KOPT-K1 (cell line): ENCODE results near the gene ST8SIA4.

Source experiments
- H3K27ac ChIP-seq: fragments of 200-600 bp; sonication (generic); 2 replicates; pipeline ENCODE4 v1.5.1; 2016; ENCODE audit warnings: antibody characterized with exemption, mild to moderate bottlenecking, low read depth, low read length; ENCODE audit not compliant: poor library complexity, severe bottlenecking
- H3K36me3 ChIP-seq: fragments of 200-600 bp; sonication (generic); 2 replicates; pipeline ENCODE4 v1.5.1; 2017; ENCODE audit warnings: antibody characterized with exemption, mild to moderate bottlenecking, low read length, moderate library complexity; ENCODE audit not compliant: insufficient read depth
- H3K9me3 ChIP-seq: fragments of 200-600 bp; sonication (generic); 2 replicates; pipeline ENCODE4 v1.5.1; 2017; ENCODE audit warnings: antibody characterized with exemption, low read length, mild to moderate bottlenecking; ENCODE audit not compliant: insufficient read depth, poor library complexity, severe bottlenecking

The ST8SIA4 gene

DNA sequence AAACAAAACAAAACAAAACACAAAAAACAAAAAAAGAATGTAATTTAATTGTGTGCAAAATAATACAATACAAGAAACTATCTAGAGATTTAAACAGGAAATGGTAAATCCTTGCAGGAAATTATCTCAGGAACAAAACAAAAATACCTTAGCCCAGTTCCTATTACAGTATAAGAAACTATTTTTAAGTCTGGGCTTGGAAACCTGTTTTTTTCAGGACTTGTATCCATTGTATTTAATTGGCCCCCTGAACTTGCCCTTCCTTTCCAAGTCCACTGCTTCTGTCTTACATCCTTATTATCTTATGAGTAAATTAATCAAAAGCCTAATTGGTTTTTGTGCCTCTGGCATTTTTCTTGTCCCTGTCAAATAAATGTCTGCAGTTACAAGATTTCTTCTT, 48.5 kb downstream of the ST8SIA4 start:
- Histone ChIP-seq H3K36me3 (peaks cover 53% of the 10 kb centered on the region), H3K9me3 (no peaks in the 10 kb centered on the region), H3K27ac (no peak overlapping the region)

DNA sequence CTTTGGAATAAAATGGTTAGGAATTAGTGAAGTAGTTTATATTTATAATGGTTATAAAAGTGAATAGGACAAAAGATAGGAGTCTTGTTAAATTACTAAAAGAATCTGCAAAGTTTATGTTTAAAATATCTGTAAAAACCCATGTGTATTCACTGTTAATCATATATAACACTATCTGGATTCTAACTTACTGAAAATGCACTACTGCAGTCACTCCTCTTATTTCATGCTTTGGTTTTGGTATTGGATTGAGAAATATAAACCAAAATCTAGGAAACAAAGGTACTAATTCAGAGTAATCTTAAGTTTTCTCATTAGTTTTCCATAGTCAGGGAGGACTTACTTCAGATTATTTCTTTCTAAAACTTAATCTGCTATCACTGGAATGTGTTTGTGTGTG, 49.5 kb downstream of the ST8SIA4 start:
- Histone ChIP-seq H3K9me3 (no peaks in the 10 kb centered on the region), H3K27ac (peak overlapping the region; percentile 48), H3K36me3 (peaks cover 61% of the 10 kb centered on the region)

DNA sequence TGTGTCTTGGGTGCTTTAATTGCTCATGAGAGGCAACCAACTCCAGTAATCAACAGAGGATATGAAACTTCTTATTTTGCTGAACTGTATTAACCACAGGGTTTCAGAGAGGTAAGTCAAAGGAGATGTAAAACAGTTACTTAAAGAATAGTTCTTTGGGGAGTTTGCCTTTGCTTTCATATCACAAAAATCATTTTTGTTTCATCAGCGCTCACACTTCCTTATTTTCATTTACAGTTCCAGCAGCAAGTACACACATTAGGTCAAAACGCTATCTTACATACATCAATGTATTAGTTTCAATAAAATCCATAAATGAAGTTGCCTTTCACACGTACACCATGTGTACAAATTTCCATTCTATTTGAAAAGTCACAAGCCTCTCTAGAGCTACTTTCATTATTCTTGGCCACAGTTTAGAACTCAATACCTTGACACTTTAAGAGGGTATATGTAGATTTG, 50.1 kb downstream of the ST8SIA4 start:
- no peaks in the 10 kb centered on the region for H3K9me3 ChIP-seq
- peak overlapping the region; percentile 48 for H3K27ac ChIP-seq
- H3K36me3 ChIP-seq = peaks cover 61% of the 10 kb centered on the region

DNA sequence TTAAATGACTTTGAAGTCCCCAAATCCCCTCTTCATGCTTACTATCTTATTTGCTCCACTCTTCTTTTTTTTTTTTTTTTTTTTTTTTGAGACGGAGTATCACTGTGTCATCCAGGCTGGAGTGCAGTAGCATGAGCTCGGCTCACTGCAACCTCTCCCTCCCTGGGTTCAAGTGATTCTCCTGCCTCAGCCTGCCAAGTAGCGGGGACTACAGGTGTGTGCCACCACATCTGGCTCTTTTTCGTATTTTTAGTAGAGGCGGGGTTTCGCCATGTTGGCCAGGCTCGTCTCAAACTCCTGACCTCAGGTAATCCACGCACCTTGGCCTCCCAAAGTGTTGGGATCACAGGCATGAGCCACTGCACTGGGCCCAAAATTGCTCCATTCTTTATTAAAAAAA, 51.0 kb downstream of the ST8SIA4 start:
- Histone ChIP-seq H3K36me3 (peaks cover 68% of the 10 kb centered on the region), H3K9me3 (no peaks in the 10 kb centered on the region), H3K27ac (peak overlapping the region; percentile 48)

DNA sequence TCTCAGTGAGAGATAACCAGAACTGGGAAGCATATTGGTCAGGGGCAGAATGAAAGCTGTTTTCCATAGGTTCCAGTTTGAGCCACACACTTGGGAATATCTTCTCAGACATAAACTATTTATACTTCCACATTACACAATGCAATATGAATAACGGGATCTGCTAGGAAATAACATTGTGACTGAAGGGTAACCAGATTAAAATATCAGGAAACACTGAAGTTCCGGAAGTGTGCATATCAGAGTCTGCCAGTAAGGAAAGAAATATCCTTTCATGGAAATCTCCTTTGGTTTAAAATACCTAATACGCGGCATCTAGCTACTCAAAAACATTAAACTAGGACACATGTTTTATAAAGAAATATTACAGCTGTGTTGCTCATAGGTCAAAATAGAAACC, 56.3 kb downstream of the ST8SIA4 start:
- Histone ChIP-seq H3K36me3 (peaks cover 51% of the 10 kb centered on the region), H3K9me3 (no peaks in the 10 kb centered on the region), H3K27ac (no peak overlapping the region)

DNA sequence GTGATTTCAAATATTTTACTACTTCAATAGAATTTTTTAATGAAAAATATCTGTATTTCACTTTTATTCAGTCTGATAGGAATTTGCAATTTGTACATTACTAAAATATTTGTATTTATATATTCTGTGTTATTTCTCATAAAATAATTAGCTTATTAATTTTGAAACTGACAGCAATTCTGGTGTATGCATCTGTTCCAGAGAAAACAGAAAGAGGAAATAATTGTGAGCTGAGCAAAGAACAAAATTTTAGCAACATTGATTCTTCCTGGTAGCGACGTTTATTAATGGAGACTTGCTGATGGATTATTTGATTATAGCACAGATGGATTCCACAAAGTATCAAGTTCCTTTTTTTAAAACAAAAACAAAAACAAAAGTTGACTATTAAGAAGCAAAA, 61.0 kb downstream of the ST8SIA4 start:
- Histone ChIP-seq H3K27ac (peak overlapping the region; percentile 56), H3K36me3 (peaks cover 45% of the 10 kb centered on the region), H3K9me3 (no peaks in the 10 kb centered on the region)

DNA sequence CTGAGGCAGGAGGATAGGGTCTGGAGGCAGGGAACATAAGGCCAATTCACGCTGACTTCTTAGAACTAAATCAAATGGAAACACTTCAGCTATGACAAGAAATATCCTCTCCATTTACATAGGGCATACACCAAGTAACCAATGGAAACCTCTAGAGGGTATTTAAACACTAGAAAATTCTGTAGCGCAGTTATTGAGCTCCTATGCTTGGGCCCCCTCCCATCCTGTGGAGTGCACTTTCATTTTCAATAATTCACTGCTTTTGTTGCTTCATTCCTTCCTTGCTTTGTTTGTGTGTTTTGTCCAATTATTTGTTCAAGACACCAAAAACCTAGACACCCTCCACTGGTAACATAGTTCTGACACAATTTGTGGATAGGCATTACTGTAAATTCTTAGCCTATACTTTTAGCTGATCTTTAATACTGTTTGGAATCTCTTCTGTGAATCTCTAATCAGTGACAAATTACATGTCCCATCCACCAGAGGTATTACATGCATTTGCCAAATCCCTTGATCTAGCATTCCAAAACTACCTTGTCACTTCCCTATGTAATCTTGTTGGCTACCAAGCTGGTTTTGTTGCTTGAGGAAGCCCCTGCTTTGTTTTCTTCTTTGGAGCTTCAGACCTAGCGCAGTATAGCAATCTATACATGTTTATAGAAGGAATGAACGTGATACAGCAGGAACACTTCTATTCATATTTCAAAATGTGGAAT, 61.6 kb downstream of the ST8SIA4 start:
- H3K9me3 ChIP-seq = no peaks in the 10 kb centered on the region
- peak overlapping the region; percentile 56 for H3K27ac ChIP-seq
- H3K36me3 ChIP-seq = peaks cover 44% of the 10 kb centered on the region

DNA sequence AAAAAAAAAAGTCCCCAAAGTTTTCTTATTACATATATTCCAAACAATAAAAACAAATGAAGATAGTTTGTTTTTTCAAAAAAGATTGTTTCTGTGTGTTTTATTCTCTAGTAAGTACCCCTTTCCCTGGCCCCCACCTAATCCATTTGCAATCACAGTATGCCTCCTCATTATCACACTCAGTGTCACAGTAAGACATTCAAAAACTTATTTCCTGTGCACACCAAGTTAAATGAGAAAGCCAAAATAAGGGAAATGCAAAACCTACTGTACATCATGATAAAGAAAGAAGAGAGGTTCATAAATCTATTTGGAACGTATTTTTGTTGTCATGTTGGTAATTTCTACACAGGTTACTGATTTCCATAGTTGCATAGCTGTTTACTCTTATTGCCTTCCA, 62.3 kb downstream of the ST8SIA4 start:
- Histone ChIP-seq H3K27ac (peak overlapping the region; percentile 56), H3K9me3 (no peaks in the 10 kb centered on the region), H3K36me3 (peaks cover 44% of the 10 kb centered on the region)

DNA sequence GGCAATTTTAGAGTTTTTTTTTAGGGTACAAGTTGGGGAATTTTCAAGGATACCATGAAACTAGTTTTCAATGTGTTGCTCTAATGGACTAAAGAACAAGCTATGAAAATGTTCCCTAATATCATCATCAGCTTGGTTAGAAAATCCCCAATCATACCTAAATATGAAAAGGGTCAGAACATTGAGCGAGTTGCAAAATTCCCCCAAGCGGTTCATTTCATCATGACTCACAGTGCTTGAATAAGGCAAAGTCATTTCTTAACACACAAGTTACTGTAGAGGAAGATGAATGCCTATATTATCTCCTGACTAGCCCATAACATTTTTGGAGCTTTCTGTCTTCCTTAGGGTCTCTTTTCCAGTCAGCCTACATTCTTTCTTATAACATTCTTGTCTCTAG, 62.7 kb downstream of the ST8SIA4 start:
- peaks cover 43% of the 10 kb centered on the region for H3K36me3 ChIP-seq
- H3K9me3 ChIP-seq = no peaks in the 10 kb centered on the region

DNA sequence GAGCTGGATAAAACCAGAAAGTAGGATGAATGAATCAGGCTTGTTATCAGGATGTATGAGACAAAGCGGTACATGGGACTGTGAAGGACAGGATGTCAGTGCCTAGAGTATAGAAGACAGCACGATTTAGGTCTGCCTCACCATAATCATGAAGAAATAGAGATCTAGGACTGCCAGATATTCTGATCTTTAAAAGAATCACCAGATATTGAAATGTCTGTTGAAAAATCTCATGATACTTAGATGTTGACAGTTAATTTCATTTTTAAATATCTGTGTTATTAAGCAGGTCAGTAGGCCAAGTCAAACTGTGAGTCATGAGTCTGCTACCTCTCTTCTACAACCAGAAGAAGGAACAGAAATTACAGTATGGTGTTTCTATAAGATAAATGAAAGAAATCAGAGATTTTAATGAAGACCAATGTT, 65.0 kb downstream of the ST8SIA4 start:
- H3K36me3 ChIP-seq = peaks cover 46% of the 10 kb centered on the region
- no peak overlapping the region for H3K27ac ChIP-seq
- H3K9me3 ChIP-seq = no peaks in the 10 kb centered on the region

More for the DNA sequence above, 62.7 kb downstream of the ST8SIA4 start:
- no peak overlapping the region for H3K27ac ChIP-seq

DNA sequence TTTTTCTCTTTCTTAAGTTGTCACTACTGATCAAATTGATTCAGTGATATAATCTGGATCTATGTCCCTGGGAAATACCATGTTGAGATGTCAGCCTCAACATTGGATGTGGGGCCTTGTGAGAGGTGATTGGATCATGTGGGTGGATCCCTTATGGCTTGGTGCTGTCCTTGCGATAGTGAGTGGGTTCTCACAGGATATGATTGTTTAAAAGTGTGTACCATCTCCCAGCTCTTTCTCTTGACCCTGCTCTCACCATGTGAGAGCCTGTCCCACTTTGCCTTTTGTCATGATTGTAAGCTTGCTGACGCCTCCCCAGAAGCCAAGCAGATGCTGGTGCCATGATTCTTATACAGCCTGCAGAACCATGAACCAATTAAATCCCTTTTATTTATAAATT, 68.6 kb downstream of the ST8SIA4 start:
- Histone ChIP-seq H3K27ac (no peak overlapping the region), H3K9me3 (no peaks in the 10 kb centered on the region), H3K36me3 (peaks cover 70% of the 10 kb centered on the region)

DNA sequence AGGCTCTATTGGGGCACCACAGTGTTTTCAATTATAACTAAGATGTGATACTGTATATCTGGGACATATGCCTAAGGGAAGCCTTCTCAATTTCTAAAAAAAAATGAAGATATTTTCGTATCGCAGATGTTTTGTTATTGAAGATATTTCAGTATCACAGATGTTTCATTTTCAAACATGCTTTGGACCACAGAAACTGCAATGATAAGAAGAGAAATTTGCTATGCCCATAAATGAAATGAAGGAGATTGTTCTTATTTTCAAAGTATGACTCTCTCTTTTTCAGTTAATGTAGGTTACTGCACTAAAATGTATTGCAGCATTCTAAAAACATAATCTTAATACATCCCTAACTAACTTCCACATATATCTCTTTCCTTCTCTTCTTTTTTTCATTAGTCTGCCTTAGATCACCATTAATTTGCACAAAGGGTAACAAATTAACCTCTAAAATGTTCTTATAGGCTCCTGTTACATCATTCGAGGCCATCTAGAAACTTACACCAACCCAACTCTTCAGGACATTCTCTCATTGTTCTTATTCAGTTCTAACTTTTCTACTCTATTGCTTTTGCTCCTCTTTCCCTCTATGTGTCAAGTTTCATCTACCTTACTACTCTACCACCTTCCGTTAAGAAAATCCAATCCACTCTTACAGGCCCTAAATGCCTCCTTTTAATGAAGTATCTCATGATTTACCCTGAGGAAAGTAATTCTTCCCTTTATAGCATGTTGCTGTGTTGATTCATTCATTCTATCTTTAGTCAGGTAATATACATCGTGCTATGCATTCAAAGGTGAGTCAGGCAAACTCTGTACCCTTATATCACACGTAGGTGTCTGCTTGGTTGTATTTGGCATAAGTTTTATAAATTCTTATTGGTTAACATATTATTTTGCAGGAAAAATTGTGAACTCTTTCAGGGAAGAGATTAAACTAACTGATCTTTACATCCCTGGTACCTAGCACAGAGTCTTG, 70.5 kb downstream of the ST8SIA4 start:
- Histone ChIP-seq H3K9me3 (no peaks in the 10 kb centered on the region), H3K36me3 (peaks cover 79% of the 10 kb centered on the region), H3K27ac (no peak overlapping the region)

DNA sequence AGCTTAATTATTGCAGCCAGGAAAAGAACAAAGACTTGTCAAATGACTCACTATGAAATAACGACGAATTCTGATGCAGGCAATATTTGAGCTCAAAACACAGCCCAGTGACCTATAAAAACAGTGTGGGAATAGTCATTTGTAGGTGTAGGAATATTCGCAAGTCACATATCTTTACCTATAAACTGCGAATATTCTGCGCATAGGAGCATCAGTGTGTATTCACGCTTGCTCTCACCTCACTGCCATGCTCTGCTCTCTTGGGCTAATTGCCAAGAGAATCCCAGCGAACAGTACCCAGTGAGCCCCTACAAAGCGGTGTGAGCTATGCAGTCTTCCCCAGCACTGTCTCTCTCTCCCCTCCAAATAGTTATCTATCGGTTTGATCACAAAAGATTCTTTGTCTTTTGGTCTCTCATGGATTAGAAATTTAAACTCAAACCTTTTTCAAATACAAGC, 74.2 kb downstream of the ST8SIA4 start:
- Histone ChIP-seq H3K27ac (no peak overlapping the region), H3K36me3 (peaks cover 55% of the 10 kb centered on the region)

DNA sequence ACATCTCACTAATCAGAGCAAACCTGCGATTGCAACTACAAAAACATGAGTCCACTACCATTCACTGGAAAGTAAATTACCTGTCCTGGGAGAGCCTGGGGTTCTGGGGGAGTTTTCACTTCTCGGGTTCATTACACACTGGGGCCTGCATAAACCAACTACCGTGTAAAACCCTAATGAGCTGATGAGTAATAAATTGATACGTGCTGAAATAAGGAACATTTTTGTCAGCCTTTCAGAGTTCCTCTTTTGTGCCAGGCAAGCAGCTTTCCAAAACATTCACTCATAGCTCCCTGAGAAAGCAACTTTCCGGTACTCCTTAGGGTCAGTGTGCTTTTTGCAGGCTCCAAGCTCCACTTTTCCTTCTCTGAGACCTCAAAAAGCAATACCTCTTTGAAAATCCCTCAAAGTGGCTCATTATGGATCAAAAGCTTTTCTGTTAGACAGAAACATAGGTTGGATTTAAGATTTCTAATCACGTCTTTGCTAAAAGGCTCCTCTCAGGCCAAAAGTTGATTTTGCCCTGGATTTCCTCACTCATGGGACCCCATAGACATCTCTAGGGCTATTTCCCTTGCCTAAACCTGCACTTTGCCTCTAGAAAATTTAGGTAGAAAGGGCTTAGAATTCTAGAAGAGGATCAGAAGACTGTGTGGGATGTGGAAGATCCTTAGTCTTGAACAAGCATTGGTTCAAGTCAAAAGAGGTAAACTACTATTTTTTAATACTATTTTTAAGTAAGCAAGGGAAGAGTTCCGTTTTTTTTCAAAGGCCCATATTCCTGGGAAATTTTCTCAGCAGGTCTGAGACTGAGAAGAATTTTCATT, 74.8 kb downstream of the ST8SIA4 start:
- Histone ChIP-seq H3K36me3 (peaks cover 56% of the 10 kb centered on the region), H3K9me3 (no peaks in the 10 kb centered on the region), H3K27ac (no peak overlapping the region)

More for the DNA sequence above, 74.2 kb downstream of the ST8SIA4 start:
- H3K9me3 ChIP-seq = no peaks in the 10 kb centered on the region
